ENCODE results near the gene GHR. TPM values are rescaled to one million over a fixed set of nuclear protein-coding genes. Genes with fewer than 3 reads are reported as not detected.

GHR gene
- total and polyA plus RNA-seq, 10 of the 15 experiments (the other 5 are each of a cell fraction or from before 2014, with no cell fraction given), result 0.23 to 10.2 (median 0.48) TPM

GRCh38 chr5:42461507-42461906, 38.3 kb downstream of the GHR start:
- Histone ChIP-seq H3K27me3 (replicated peaks in 1 of 2; ENCODE audit: control insufficient read depth in 2 of 2, insufficient read depth in 2 of 2, low read length in 1 of 2) (no peaks in the 10 kb centered on the region), H3K36me3 (ENCODE audit: control insufficient read depth in 2 of 2, insufficient read depth in 2 of 2, low read length in 1 of 2) (no peaks in the 10 kb centered on the region), H3K4me3 (no peak overlapping the region), H3K27ac (ENCODE audit: control insufficient read depth, insufficient read depth) (no peak overlapping the region), H3K4me2 (ENCODE audit: control insufficient read depth, insufficient read depth) (no peak overlapping the region), H3K9ac (ENCODE audit: control insufficient read depth, insufficient read depth, low read length) (no peak overlapping the region), H3K4me1 (ENCODE audit: control insufficient read depth, insufficient read depth, low read length) (no peaks in the 10 kb centered on the region), H2AFZ (ENCODE audit: control insufficient read depth, low read depth, low read length) (no peak overlapping the region), H4K20me1 (ENCODE audit: control insufficient read depth, insufficient read depth) (no peaks in the 10 kb centered on the region), H3K79me2 (ENCODE audit: control insufficient read depth, insufficient read depth, low read length) (no peaks in the 10 kb centered on the region), H3K9me3 (replicated peaks; ENCODE audit: control insufficient read depth, insufficient read depth, low read length) (no peaks in the 10 kb centered on the region)
- ChIA-PET CTCF (interaction anchor here (0.6 to 2.6 kb wide), 7 partner anchors 10 to 590 kb away, joined by 3 to 13 read pairs (median 4); partner anchors contain the start of gene GHR), POLR2A (interaction anchor here (1.2 to 3.3 kb wide), 2 partner anchors 9 kb away, joined by 7 to 15 read pairs; no protein-coding TSS in a partner anchor), RAD21 (ENCODE audit: unreplicated experiment) (interaction anchor here (2.9 to 4.0 kb wide), 2 partner anchors 9 to 37 kb away, joined by 14 to 31 read pairs; partner anchors contain the start of gene GHR), SMC1A (ENCODE audit: uncharacterized antibody, unreplicated experiment) (interaction anchor here (0.7 to 4.4 kb wide), 11 partner anchors 8 to 54 kb away, joined by 3 to 33 read pairs (median 6); partner anchors contain the start of gene GHR)
- intact Hi-C loops (cut with micrococcal nuclease; ENCODE audit: unreplicated experiment), result no loop called here
- no peak for ATAC-seq
- TF ChIP-seq RB1 (IDR thresholded peaks at IDR 0.05; ENCODE audit: borderline replicate concordance) (no peak), ZNF622 (IDR thresholded peaks at IDR 0.05) (no peak), ZBTB11 (CRISPR knock-in tag; IDR thresholded peaks at IDR 0.05) (no peak), BRCA1 (IDR thresholded peaks at IDR 0.05; ENCODE audit: low read depth, low read length) (no peak), CBX5 (IDR thresholded peaks at IDR 0.05; ENCODE audit: low read depth) (no peak), ETV6 (conservative IDR thresholded peaks at IDR 0.05 in 1 of 2, IDR thresholded peaks at IDR 0.05 in 1 of 2; ENCODE audit: borderline replicate concordance in 1 of 2, low read depth in 1 of 2) (no peak), MYC (IDR thresholded peaks at IDR 0.05; ENCODE audit: insufficient read depth, insufficient read length, insufficient replicate concordance, low read length, severe bottlenecking) (no peak), SMAD5 (IDR thresholded peaks at IDR 0.05; ENCODE audit: low read depth) (no peak), EGR1 (IDR thresholded peaks at IDR 0.05; ENCODE audit: borderline replicate concordance in 1 of 2, low read depth in 2 of 2, low read length in 2 of 2) (no peak), PAX5 (IDR thresholded peaks at IDR 0.05; ENCODE audit: borderline replicate concordance, low read depth, low read length) (no peak), ZNF24 (IDR thresholded peaks at IDR 0.05) (no peak), TCF3 (IDR thresholded peaks at IDR 0.05; ENCODE audit: borderline replicate concordance, insufficient read depth, low read depth, low read length) (no peak)
- BruUV-seq (replicated peaks), result no TSS peak
- no peak for DNase-seq (ENCODE audit: low read depth, low spot score)
- FAIRE-seq, result no peak
- in situ Hi-C loops (cut with MboI), result no loop called here
- WGBS (ENCODE audit: insufficient coverage, insufficient replicate concordance, low lambda C conversion rate, missing lambda C conversion rate), result 0% methylated on average over 1 of the region's 1 CpG

Data from GM12878 (cell line).